ENCODE results near the gene SLC33A1.

- TF ChIP-seq CTCF (IDR thresholded peaks at IDR 0.05) (no peak), EZH2 (IDR thresholded peaks at IDR 0.05) (no peak), EZH2phosphoT487 (IDR thresholded peaks at IDR 0.05) (no peak)
These were observed 83.1 kb downstream of the SLC33A1 start for GRCh38 chr3:155771126-155771525.
